Mucosa of rectum (tissue), 2 donors: ENCODE results near the gene KIR2DL3.
"Not testable (repeated sequence)": the region's sequence is repeated elsewhere in the genome, so short reads cannot be mapped to it uniquely, and the experiment has no call there.

Experiments used
- H3K27ac ChIP-seq, 2 donors: one replicate each; pipeline ENCODE4 v1.7.0; 2013; ENCODE audit warnings: inconsistent platforms in 2 of 2, low read depth in 2 of 2, low read length in 2 of 2
- H3K27me3 ChIP-seq, 2 donors: one replicate each; pipeline ENCODE4 v1.7.0; 2013; ENCODE audit warnings: low read length in 2 of 2; ENCODE audit not compliant: control insufficient read depth in 2 of 2, insufficient read depth in 2 of 2
- H3K36me3 ChIP-seq, 2 donors: one replicate each; pipeline ENCODE4 v1.7.0; 2013; ENCODE audit warnings: low read length in 2 of 2; ENCODE audit not compliant: control insufficient read depth in 2 of 2, insufficient read depth in 2 of 2
- H3K4me1 ChIP-seq, 2 donors: one replicate each; pipeline ENCODE4 v1.7.0; 2013; ENCODE audit warnings: low read length in 2 of 2, mild to moderate bottlenecking in 1 of 2; ENCODE audit not compliant: control insufficient read depth in 2 of 2, insufficient read depth in 2 of 2
- H3K4me3 ChIP-seq, 2 donors: one replicate each; pipeline ENCODE4 v1.7.0; 2013; ENCODE audit warnings: low read length in 2 of 2
- H3K9ac ChIP-seq, 2 donors: one replicate each; pipeline ENCODE4 v1.7.0; 2013; ENCODE audit warnings: low read length in 2 of 2, low read depth in 1 of 2, mild to moderate bottlenecking in 1 of 2
- H3K9me3 ChIP-seq, 2 donors: one replicate each; pipeline ENCODE4 v1.7.0; 2013; ENCODE audit warnings: low read length in 2 of 2; ENCODE audit not compliant: control insufficient read depth in 2 of 2
- donor health status: healthy.
- donor health status: Normal muscosa, but diverticular disease.

The KIR2DL3 gene

DNA sequence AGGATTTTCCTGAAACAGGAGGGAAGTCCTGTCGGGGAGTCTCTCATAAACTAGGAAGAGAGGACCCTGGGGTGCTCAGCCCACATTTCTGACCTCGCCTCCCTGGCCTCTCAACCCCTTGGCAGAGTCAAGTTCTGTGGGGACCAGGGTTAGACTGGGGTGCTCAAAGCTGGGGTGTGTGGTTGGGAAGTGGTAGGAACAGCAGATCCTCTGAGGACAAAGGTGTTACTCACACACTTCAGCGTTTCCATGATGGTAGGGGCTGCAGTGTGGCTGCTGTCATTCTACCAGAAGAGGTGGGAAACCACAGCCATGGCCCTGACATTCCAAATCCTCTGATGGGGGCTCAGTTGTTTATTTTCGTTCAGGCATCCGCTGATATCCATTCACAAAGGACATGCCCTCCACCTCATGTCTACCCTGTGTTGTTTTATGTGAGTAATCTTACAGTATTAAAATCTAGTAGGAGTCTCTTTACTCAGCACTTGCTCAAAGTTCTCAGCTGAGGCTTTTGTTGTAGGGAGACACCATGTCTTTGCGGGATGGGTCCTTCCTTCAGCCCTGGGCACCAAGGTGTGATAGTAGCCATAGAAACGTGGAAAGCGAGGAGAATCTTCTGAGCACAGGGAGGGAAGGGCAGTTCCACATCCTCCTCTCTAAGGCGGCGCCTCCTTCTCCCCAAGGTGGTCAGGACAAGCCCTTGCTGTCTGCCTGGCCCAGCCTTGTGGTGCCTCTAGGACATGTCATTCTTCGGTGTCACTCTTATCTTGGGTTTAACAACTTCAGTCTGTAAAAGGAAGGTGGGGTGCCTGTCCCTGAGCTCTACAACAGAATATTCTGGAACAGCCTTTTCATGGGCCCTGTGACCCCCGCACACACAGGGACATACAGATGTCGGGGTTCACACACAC lies 1.5 kb downstream of the KIR2DL3 start:
- Histone ChIP-seq H3K27me3 (no peaks in the 10 kb centered on the region), H3K27ac (no peak overlapping the region), H3K9me3 (no peaks in the 10 kb centered on the region)

DNA sequence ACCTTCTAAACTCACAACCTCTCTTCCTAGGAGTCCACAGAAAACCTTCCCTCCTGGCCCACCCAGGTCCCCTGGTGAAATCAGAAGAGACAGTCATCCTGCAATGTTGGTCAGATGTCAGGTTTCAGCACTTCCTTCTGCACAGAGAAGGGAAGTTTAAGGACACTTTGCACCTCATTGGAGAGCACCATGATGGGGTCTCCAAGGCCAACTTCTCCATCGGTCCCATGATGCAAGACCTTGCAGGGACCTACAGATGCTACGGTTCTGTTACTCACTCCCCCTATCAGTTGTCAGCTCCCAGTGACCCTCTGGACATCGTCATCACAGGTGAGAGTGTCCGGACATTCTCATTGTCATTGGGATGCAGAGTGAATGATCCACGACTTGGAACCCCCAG lies 3.6 kb downstream of the KIR2DL3 start:
- H3K9ac ChIP-seq, H3K4me3 ChIP-seq, H3K4me1 ChIP-seq, H3K9me3 ChIP-seq, H3K27ac ChIP-seq, H3K36me3 ChIP-seq, H3K27me3 ChIP-seq: not testable (repeated sequence)

More for the DNA sequence above, 1.5 kb downstream of the KIR2DL3 start:
- Histone ChIP-seq H3K9ac (no peak overlapping the region), H3K36me3 (no peaks in the 10 kb centered on the region), H3K4me3 (no peak overlapping the region), H3K4me1 (no peaks in the 10 kb centered on the region)

DNA sequence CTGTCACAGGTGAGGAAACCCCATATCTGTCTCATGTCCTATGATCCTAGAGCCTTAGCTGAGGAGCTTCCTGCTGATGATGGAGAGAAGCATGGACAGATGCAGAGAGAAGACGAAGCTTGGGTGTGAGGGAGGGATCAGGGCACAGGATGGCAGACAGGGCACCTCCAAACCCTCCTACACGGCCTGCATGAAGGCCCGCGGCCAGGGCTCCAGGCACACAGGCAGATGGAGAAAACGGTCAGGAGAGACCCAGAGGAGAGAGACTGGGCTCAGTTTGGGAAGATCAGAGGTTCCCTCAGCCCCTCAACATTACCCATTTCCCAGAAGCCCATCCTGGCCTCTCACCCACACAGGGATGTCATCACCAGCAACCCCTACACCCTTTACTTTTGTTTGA lies 5.8 kb downstream of the KIR2DL3 start:
- H3K9me3 ChIP-seq, H3K9ac ChIP-seq, H3K27ac ChIP-seq, H3K36me3 ChIP-seq, H3K4me1 ChIP-seq, H3K4me3 ChIP-seq, H3K27me3 ChIP-seq: not testable (repeated sequence)

DNA sequence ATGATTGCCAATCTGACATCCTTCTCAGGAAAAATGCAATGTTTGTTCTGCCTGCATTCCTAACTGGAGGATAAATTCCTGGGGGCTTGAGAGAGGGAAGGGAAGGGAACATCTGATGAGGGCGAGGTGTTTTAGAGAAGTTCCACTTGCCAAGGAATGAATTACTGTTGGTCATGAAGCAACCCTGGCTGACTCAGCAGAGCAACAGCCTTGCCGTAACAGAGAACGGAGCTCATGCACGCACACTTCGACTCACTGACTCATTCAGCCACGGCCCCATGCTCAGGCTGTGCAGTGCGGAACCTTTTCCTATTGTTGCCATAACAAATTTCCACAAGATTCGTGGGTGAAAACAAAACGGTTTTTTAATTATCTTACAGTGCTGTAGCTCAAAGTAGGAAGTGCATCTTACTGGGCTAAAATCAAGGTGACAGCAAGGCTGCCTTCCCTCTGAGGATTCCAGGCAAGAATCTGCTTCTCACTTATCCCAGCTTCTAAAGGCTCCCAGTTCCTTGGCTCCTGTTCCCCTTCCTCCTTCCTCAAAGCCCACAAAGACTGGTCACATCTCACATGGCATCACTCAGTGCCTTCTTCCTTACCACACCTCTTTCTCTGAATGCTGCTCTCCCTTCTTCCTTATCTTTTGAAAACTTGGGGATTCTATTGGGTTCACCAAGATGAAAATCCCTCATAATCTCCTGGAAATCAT lies 9.5 kb downstream of the KIR2DL3 start:
- H3K27me3 ChIP-seq, H3K4me1 ChIP-seq, H3K9me3 ChIP-seq, H3K4me3 ChIP-seq, H3K9ac ChIP-seq, H3K27ac ChIP-seq, H3K36me3 ChIP-seq: not testable (repeated sequence)

- not testable (repeated sequence) for H3K27me3 ChIP-seq, H3K9ac ChIP-seq, H3K4me1 ChIP-seq, H3K27ac ChIP-seq, H3K4me3 ChIP-seq, H3K9me3 ChIP-seq, H3K36me3 ChIP-seq
Measured at GRCh38 chr19:54750276-54750675, 12.0 kb downstream of the KIR2DL3 start.

GRCh38 chr19:54756204-54757110 lies 18.1 kb downstream of the KIR2DL3 start:
- not testable (repeated sequence) for H3K9me3 ChIP-seq, H3K4me1 ChIP-seq, H3K27me3 ChIP-seq, H3K27ac ChIP-seq, H3K9ac ChIP-seq, H3K36me3 ChIP-seq, H3K4me3 ChIP-seq

- not testable (repeated sequence) for H3K36me3 ChIP-seq, H3K9me3 ChIP-seq, H3K9ac ChIP-seq, H3K4me3 ChIP-seq, H3K4me1 ChIP-seq, H3K27me3 ChIP-seq, H3K27ac ChIP-seq
Measured at GRCh38 chr19:54758577-54758976, 20.3 kb downstream of the KIR2DL3 start.

GRCh38 chr19:54764219-54764618 lies 25.9 kb downstream of the KIR2DL3 start:
- not testable (repeated sequence) for H3K4me3 ChIP-seq, H3K4me1 ChIP-seq, H3K36me3 ChIP-seq, H3K9me3 ChIP-seq, H3K27me3 ChIP-seq, H3K27ac ChIP-seq, H3K9ac ChIP-seq

DNA sequence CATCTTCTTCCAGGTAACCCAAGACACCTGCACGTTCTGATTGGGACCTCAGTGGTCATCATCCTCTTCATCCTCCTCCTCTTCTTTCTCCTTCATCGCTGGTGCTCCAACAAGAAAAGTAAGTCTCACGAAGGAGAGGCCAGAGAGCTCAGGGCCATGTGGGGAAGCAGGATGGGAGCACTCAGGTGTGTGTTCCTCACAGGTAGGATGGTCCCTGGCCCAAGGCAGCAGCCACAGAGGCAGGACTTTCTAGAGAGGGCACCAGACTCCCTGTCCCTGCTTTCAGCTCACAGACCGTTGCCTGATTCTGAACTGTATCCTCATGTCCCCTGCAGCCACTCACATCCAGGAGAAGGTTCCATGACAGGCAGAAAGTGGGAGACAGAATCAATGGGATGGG lies 28.2 kb downstream of the KIR2DL3 start:
- not testable (repeated sequence) for H3K4me3 ChIP-seq, H3K9ac ChIP-seq, H3K36me3 ChIP-seq, H3K9me3 ChIP-seq, H3K4me1 ChIP-seq, H3K27ac ChIP-seq, H3K27me3 ChIP-seq

DNA sequence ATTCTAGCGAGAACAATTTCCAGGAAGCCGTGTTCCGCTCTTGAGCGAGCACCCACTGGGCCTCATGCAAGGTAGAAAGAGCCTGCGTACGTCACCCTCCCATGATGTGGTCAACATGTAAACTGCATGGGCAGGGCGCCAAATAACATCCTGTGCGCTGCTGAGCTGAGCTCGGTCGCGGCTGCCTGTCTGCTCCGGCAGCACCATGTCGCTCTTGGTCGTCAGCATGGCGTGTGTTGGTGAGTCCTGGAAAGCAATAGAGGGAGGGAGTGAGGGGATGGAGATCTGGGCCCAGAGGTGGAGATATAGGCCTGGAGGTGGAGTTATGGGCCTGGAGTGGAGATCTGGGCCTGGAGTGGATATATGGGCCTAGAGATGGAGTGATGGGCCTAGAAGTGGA lies 31.3 kb downstream of the KIR2DL3 start, which contains the start of gene KIR2DL1:
Gene KIR2DL1 (plus strand): TSS at position 148 of the 400 bp plus-strand sequence. CDS start 58 bp downstream, at position 206.
- H3K27me3 ChIP-seq, H3K4me3 ChIP-seq, H3K36me3 ChIP-seq, H3K9ac ChIP-seq, H3K4me1 ChIP-seq, H3K9me3 ChIP-seq, H3K27ac ChIP-seq: not testable (repeated sequence)
